ENCODE results near the gene CD72. TPM values are rescaled to one million over a fixed set of nuclear protein-coding genes. Genes with fewer than 3 reads are reported as not detected.

The CD72 gene
- total RNA-seq, 1 donor, result 2.9 TPM

DNA sequence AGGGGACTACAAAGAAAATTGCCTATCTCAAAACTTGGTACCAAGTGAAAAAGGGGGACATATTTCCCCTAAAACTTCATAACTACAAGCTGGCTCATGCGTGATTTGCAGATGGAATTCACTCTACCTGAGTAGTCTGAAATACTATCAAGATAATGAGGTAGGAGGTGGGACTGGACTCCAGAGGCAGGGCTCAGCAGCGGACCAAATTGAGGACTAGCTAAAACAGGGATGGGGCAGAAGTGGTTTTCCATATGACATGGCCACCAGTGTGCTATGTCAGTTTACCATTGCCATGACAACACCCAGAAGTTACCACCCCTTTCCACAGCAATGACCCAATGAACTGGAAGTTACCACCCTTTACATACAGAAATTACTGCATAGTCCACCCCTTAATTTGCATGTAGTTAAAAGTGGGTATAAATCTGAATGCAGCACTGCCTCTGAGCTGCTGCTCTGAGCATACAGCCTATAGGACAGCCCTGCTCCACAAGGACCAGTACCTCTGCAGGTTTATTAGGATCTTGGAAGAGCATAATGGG is 43.6 kb downstream of the CD72 start:
- Histone ChIP-seq H2AFZ (ENCODE audit: low read length) (no peak overlapping the region), H3K27me3 (ENCODE audit: insufficient read depth, low read length) (no peaks in the 10 kb centered on the region), H3K79me2 (ENCODE audit: insufficient read depth, low read length) (no peaks in the 10 kb centered on the region), H3K4me3 (ENCODE audit: insufficient read depth, low read length) (no peak overlapping the region), H3K9me3 (ENCODE audit: low read depth, low read length) (no peaks in the 10 kb centered on the region), H3K27ac (ENCODE audit: low read depth, low read length) (no peak overlapping the region), H3K4me1 (ENCODE audit: insufficient read depth, low read length) (peaks cover 4% of the 10 kb centered on the region), H3K4me2 (ENCODE audit: insufficient read depth, low read length) (no peak overlapping the region), H3K36me3 (ENCODE audit: insufficient read depth, low read length) (no peaks in the 10 kb centered on the region), H4K20me1 (ENCODE audit: insufficient read depth, low read length) (no peaks in the 10 kb centered on the region)
- DNase-seq (ENCODE audit: insufficient read length, low spot score, missing footprints), result no peak
- TF ChIP-seq, protein P1, sequence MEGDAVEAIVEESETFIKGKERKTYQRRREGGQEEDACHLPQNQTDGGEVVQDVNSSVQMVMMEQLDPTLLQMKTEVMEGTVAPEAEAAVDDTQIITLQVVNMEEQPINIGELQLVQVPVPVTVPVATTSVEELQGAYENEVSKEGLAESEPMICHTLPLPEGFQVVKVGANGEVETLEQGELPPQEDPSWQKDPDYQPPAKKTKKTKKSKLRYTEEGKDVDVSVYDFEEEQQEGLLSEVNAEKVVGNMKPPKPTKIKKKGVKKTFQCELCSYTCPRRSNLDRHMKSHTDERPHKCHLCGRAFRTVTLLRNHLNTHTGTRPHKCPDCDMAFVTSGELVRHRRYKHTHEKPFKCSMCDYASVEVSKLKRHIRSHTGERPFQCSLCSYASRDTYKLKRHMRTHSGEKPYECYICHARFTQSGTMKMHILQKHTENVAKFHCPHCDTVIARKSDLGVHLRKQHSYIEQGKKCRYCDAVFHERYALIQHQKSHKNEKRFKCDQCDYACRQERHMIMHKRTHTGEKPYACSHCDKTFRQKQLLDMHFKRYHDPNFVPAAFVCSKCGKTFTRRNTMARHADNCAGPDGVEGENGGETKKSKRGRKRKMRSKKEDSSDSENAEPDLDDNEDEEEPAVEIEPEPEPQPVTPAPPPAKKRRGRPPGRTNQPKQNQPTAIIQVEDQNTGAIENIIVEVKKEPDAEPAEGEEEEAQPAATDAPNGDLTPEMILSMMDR (IDR thresholded peaks at IDR 0.05; ENCODE audit: extremely low read depth, low read depth, low read length), result no peak

DNA sequence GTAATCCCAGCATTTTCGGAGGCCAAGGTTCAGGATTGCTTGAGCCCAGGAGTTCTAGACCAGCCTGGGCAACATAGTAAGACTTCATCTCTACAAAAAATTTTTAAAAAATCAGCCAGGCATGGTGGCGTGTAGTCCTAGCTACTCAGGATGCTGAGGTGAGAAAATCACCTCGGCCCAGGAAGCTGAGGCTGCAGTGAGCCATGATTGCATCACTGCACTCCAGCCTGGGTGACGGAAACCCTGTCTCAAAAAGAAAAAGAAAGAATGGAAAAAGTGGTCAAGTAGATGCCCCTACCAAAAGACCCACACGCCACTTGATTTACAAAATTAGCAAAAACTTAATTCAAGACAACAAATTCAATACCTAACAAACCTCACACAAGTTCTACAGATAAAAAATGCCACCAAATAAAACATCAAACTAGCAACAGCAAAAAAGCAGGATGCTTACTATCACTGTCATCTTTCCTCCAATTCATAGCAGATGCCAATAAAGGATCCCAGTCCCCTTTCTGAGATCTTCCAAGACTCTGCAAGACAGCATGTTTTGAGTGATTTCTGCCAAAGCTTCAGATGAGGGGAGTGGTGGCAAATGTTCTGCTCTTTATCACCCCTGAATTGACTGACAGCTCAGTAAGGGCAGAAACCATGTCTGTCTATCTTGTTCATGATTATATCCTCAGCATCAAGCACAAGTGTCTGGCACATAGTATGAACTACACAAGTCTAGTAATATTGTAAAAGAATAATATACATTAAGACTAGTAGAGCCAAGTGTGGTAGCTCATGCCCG is 47.3 kb downstream of the CD72 start:
- TF ChIP-seq, protein P1 (IDR thresholded peaks at IDR 0.05; ENCODE audit: extremely low read depth, low read depth, low read length), result no peak
- no peaks in the 10 kb centered on the region for H3K79me2 ChIP-seq (ENCODE audit: insufficient read depth, low read length)
- no peak overlapping the region for H3K27ac ChIP-seq (ENCODE audit: low read depth, low read length)
- no peak overlapping the region for H3K4me3 ChIP-seq (ENCODE audit: insufficient read depth, low read length)
- H3K4me2 ChIP-seq (ENCODE audit: insufficient read depth, low read length), result no peak overlapping the region
- peaks cover 4% of the 10 kb centered on the region for H3K4me1 ChIP-seq (ENCODE audit: insufficient read depth, low read length)
- peak; percentile 10 for DNase-seq (ENCODE audit: insufficient read length, low spot score, missing footprints)
- no peaks in the 10 kb centered on the region for H3K36me3 ChIP-seq (ENCODE audit: insufficient read depth, low read length)
- no peaks in the 10 kb centered on the region for H3K9me3 ChIP-seq (ENCODE audit: low read depth, low read length)
- H4K20me1 ChIP-seq (ENCODE audit: insufficient read depth, low read length), result no peaks in the 10 kb centered on the region
- H3K27me3 ChIP-seq (ENCODE audit: insufficient read depth, low read length), result no peaks in the 10 kb centered on the region
- H2AFZ ChIP-seq (ENCODE audit: low read length), result no peak overlapping the region

DNA sequence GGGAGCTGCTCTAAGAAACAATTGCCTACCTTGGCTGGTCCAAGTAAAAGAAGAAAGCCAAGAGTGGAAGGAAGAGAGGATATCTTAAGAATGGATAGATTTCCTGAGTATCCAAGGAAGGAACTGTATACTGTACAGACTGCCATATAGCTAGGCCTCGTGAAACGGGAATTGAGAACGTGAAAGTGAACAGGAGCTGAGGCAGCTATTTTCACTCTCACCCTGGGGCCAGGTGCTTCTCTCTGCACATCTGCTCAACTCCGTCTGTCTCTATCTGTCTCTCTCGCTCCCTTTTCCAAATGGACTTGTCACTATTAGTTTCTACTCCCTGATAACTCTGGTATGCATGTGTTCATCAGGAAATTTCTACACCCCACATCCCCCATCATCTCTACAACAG is 49.0 kb downstream of the CD72 start:
- no peak for DNase-seq (ENCODE audit: insufficient read length, low spot score, missing footprints)

DNA sequence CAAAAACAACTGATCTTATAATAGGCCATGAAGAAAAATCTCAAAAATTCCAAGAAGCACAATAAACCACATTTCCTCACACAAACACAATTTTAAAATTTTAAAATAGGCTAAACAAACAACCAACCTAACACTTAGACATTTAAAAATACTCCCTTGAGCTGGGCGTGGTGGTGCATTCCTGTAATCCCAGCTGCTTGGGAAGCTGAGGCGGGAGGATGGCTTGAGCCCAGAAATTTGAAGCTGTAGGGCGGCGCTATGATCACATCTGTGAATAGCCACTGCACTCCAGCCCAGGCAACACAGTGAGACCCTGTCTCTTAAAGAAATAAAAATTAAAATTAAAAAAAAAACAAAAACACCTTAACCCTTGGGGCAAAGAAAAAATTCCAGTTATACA is 50.0 kb downstream of the CD72 start:
- Histone ChIP-seq H3K27me3 (ENCODE audit: insufficient read depth, low read length) (no peaks in the 10 kb centered on the region), H3K9me3 (ENCODE audit: low read depth, low read length) (no peaks in the 10 kb centered on the region), H3K27ac (ENCODE audit: low read depth, low read length) (no peak overlapping the region), H3K4me3 (ENCODE audit: insufficient read depth, low read length) (no peak overlapping the region), H2AFZ (ENCODE audit: low read length) (no peak overlapping the region), H3K79me2 (ENCODE audit: insufficient read depth, low read length) (no peaks in the 10 kb centered on the region), H3K36me3 (ENCODE audit: insufficient read depth, low read length) (peaks cover under 1% of the 10 kb centered on the region), H4K20me1 (ENCODE audit: insufficient read depth, low read length) (no peaks in the 10 kb centered on the region), H3K4me2 (ENCODE audit: insufficient read depth, low read length) (no peak overlapping the region), H3K4me1 (ENCODE audit: insufficient read depth, low read length) (peaks cover 25% of the 10 kb centered on the region)
- no peak for DNase-seq (ENCODE audit: insufficient read length, low spot score, missing footprints)
- TF ChIP-seq, protein P1 (IDR thresholded peaks at IDR 0.05; ENCODE audit: extremely low read depth, low read depth, low read length), result no peak

More for the DNA sequence above, 49.0 kb downstream of the CD72 start:
- H3K79me2 ChIP-seq (ENCODE audit: insufficient read depth, low read length), result no peaks in the 10 kb centered on the region
- H3K4me1 ChIP-seq (ENCODE audit: insufficient read depth, low read length), result peaks cover 15% of the 10 kb centered on the region
- H3K36me3 ChIP-seq (ENCODE audit: insufficient read depth, low read length), result no peaks in the 10 kb centered on the region
- no peaks in the 10 kb centered on the region for H3K27me3 ChIP-seq (ENCODE audit: insufficient read depth, low read length)
- no peak overlapping the region for H3K27ac ChIP-seq (ENCODE audit: low read depth, low read length)
- no peak overlapping the region for H3K4me2 ChIP-seq (ENCODE audit: insufficient read depth, low read length)
- H2AFZ ChIP-seq (ENCODE audit: low read length), result no peak overlapping the region
- no peaks in the 10 kb centered on the region for H4K20me1 ChIP-seq (ENCODE audit: insufficient read depth, low read length)
- H3K4me3 ChIP-seq (ENCODE audit: insufficient read depth, low read length), result no peak overlapping the region
- no peaks in the 10 kb centered on the region for H3K9me3 ChIP-seq (ENCODE audit: low read depth, low read length)
- TF ChIP-seq, protein P1 (IDR thresholded peaks at IDR 0.05; ENCODE audit: extremely low read depth, low read depth, low read length), result no peak

All from osteoblast (primary cell).